IMR-90 (cell line): ENCODE measurements around the gene FXYD3. TPM values are rescaled to one million over a fixed set of nuclear protein-coding genes. Genes with fewer than 3 reads are reported as not detected.

ENCODE experiments used
- ATAC-seq: fragments of 200-7000 bp; cut with Tn5 transposase; 2 replicates; pipeline ENCODE4 v1.9.1; 2020; ENCODE audit warnings: low read depth, mild to moderate bottlenecking, moderate library complexity
- BruUV-seq: library from RNA; stranded (reverse); fragments of 400-500 nt; replicated peaks from 2 replicates; lab custom pipeline; 2021; lab: Mats Ljungman, UMichigan
- CTCF ChIA-PET: fragments of 300-600 bp; formaldehyde crosslinking; extraction: SDS; loops from one replicate; lab custom pipeline; 2021; ENCODE audit warnings: antibody characterized with exemption; lab: Yijun Ruan, JAX
- POLR2A ChIA-PET: fragments of 300-600 bp; sonication (Branson Sonifier 250); formaldehyde crosslinking; loops from one replicate; lab custom pipeline; 2022; ENCODE audit warnings: antibody characterized with exemption; ENCODE audit not compliant: unreplicated experiment; lab: Charles Lee
- DNase-seq: peaks from one replicate; pipeline ENCODE4 v3.0.0; 2013
- H2AFZ ChIP-seq: replicated peaks from 2 replicates; pipeline ENCODE3; 2013; ENCODE audit warnings: low read length, mild to moderate bottlenecking; ENCODE audit not compliant: poor library complexity
- H2AK5ac ChIP-seq: 2 replicates; pipeline ENCODE4 v1.6.1; 2013; ENCODE audit warnings: low read depth, low read length, inconsistent platforms
- H2AK9ac ChIP-seq: replicated peaks from 2 replicates; pipeline ENCODE3; 2013; ENCODE audit warnings: mild to moderate bottlenecking, low read depth, low read length, moderate library complexity; ENCODE audit not compliant: poor library complexity
- H2BK120ac ChIP-seq: 2 replicates; pipeline ENCODE4 v1.6.1; 2013; ENCODE audit warnings: low read depth, low read length, inconsistent platforms
- H2BK15ac ChIP-seq: 3 replicates; pipeline ENCODE4 v1.6.1; 2013; ENCODE audit warnings: low read depth, low read length, inconsistent platforms
- H2BK20ac ChIP-seq: 2 replicates; pipeline ENCODE4 v1.6.1; 2013; ENCODE audit warnings: low read depth, mild to moderate bottlenecking, inconsistent platforms, low read length, moderate library complexity
- H2BK5ac ChIP-seq: 2 replicates; pipeline ENCODE4 v1.6.1; 2013; ENCODE audit warnings: mild to moderate bottlenecking, low read depth, low read length, inconsistent platforms; ENCODE audit not compliant: poor library complexity, severe bottlenecking
- H3K14ac ChIP-seq: replicated peaks from 2 replicates; pipeline ENCODE4 v1.6.1; 2013; ENCODE audit warnings: low read depth, low read length, inconsistent platforms
- H3K18ac ChIP-seq: 2 replicates; pipeline ENCODE4 v1.6.1; 2013; ENCODE audit warnings: low read depth, low read length, control low read depth
- H3K23ac ChIP-seq: 2 replicates; pipeline ENCODE4 v1.6.1; 2013; ENCODE audit warnings: low read depth, low read length, inconsistent platforms
- H3K27ac ChIP-seq: 2 replicates; pipeline ENCODE4 v1.5.1; 2013; ENCODE audit warnings: mild to moderate bottlenecking, control low read depth, low read length; ENCODE audit not compliant: insufficient read depth
- H3K27me3 ChIP-seq: 2 replicates; pipeline ENCODE4 v1.6.1; 2013; ENCODE audit warnings: low read length; ENCODE audit not compliant: control insufficient read depth, insufficient read depth
- H3K36me3 ChIP-seq: 2 replicates; pipeline ENCODE4 v1.6.1; 2013; ENCODE audit warnings: low read length, mixed read lengths; ENCODE audit not compliant: control insufficient read depth, insufficient read depth
- H3K4ac ChIP-seq: 2 replicates; pipeline ENCODE4 v1.6.1; 2013; ENCODE audit warnings: low read depth, low read length, inconsistent platforms
- H3K4me1 ChIP-seq: 2 replicates; pipeline ENCODE4 v1.6.1; 2013; ENCODE audit warnings: low read length, mixed read lengths; ENCODE audit not compliant: control insufficient read depth, insufficient read depth
- H3K4me2 ChIP-seq: 2 replicates; pipeline ENCODE4 v1.6.1; 2013; ENCODE audit warnings: low read depth, mild to moderate bottlenecking, control low read depth, low read length, moderate library complexity
- H3K4me3 ChIP-seq: 2 replicates; pipeline ENCODE4 v1.5.1; 2013; ENCODE audit warnings: low read depth, mild to moderate bottlenecking, control low read depth, low read length, moderate library complexity; ENCODE audit not compliant: insufficient read depth
- H3K56ac ChIP-seq: 2 replicates; pipeline ENCODE4 v1.6.1; 2013; ENCODE audit warnings: low read length, inconsistent platforms; ENCODE audit not compliant: insufficient read depth; ENCODE audit errors: extremely low read depth
- H3K79me1 ChIP-seq, 2 experiments: 2 replicates each; pipeline ENCODE4 v1.6.1; 2013; ENCODE audit warnings: low read length in 2 of 2, inconsistent platforms in 1 of 2, low read depth in 1 of 2
- H3K9ac ChIP-seq: 2 replicates; pipeline ENCODE4 v1.6.1; 2013; ENCODE audit warnings: low read depth, low read length, control low read depth
- H3K9me1 ChIP-seq: 2 replicates; pipeline ENCODE4 v1.6.1; 2013; ENCODE audit warnings: low read length, inconsistent platforms; ENCODE audit not compliant: insufficient read depth
- H3K9me3 ChIP-seq: 2 replicates; pipeline ENCODE4 v1.6.1; 2013; ENCODE audit warnings: low read length; ENCODE audit not compliant: control insufficient read depth, insufficient read depth
- H4K20me1 ChIP-seq: 2 replicates; pipeline ENCODE4 v1.6.1; 2013; ENCODE audit warnings: low read length, inconsistent platforms; ENCODE audit not compliant: insufficient read depth
- H4K5ac ChIP-seq: 2 replicates; pipeline ENCODE4 v1.6.1; 2013; ENCODE audit warnings: mild to moderate bottlenecking, low read depth, low read length, control low read depth
- H4K8ac ChIP-seq, 2 experiments: 2 replicates each; pipeline ENCODE4 v1.6.1; 2013; ENCODE audit warnings: low read depth in 2 of 2, low read length in 2 of 2, control low read depth in 1 of 2, inconsistent platforms in 1 of 2
- H4K91ac ChIP-seq: 2 replicates; pipeline ENCODE4 v1.6.1; 2013; ENCODE audit warnings: low read depth, low read length, inconsistent platforms; ENCODE audit not compliant: insufficient read depth
- CEBPB ChIP-seq: IDR thresholded peaks from 2 replicates; pipeline ENCODE4 v1.6.1; 2012; ENCODE audit warnings: low read depth, low read length, improper control_type of control experiment
- MAZ ChIP-seq: IDR thresholded peaks from 2 replicates; pipeline ENCODE4 v1.6.1; 2012; ENCODE audit warnings: low read depth, mild to moderate bottlenecking, low read length, improper control_type of control experiment, moderate library complexity, borderline replicate concordance
- POLR2A ChIP-seq: IDR thresholded peaks from 2 replicates; pipeline ENCODE4 v1.6.1; 2012; ENCODE audit warnings: mild to moderate bottlenecking, low read depth, low read length
- WGBS, 2 experiments: methylation state at CpG; one replicate each; pipeline versions ENCODE4 v1.1.5 to v1.1.7; 2013; ENCODE audit warnings: missing lambda C conversion rate in 2 of 2; ENCODE audit not compliant: insufficient read length in 1 of 2; ENCODE audit errors: extremely low coverage in 2 of 2; 5-methylcytosine and 5-hydroxymethylcytosine counted together
- dilution Hi-C: fragments of 300-500 bp; cut with HindIII; formaldehyde crosslinking; loops from one replicate; pipeline ENCODE4 v1.14.3; 2018; ENCODE audit warnings: low sequenced_read_pairs; ENCODE audit not compliant: unreplicated experiment
- in situ Hi-C: fragments of 300-500 bp; cut with MboI; formaldehyde crosslinking; loops from 3 replicates; pipeline ENCODE4 v1.14.3; 2019; ENCODE audit warnings: low sequenced_read_pairs, inconsistent platforms, mixed read lengths
- intact Hi-C: fragments of 100-400 bp; cut with micrococcal nuclease; formaldehyde crosslinking; loops from 2 replicates; pipeline ENCODE4 v1.10.0; 2022
- polyA plus RNA-seq, 3 experiments: library from polyadenylated mRNA; depleted of rRNA; stranded (reverse); fragments of >200 nt; gene quantifications; 2 replicates each; pipeline ENCODE4 v1.2.3, GENCODE V29; 2012; ENCODE audit warnings: low replicate concordance in 1 of 3
- total RNA-seq: library from RNA; depleted of rRNA; stranded (reverse); fragments of >200 nt; gene quantifications from 2 replicates; pipeline ENCODE4 v1.2.3, GENCODE V29; 2012

Gene FXYD3
- total and polyA plus RNA-seq, 2 of the 4 experiments (the other 2 are of a cell fraction): not detected

DNA sequence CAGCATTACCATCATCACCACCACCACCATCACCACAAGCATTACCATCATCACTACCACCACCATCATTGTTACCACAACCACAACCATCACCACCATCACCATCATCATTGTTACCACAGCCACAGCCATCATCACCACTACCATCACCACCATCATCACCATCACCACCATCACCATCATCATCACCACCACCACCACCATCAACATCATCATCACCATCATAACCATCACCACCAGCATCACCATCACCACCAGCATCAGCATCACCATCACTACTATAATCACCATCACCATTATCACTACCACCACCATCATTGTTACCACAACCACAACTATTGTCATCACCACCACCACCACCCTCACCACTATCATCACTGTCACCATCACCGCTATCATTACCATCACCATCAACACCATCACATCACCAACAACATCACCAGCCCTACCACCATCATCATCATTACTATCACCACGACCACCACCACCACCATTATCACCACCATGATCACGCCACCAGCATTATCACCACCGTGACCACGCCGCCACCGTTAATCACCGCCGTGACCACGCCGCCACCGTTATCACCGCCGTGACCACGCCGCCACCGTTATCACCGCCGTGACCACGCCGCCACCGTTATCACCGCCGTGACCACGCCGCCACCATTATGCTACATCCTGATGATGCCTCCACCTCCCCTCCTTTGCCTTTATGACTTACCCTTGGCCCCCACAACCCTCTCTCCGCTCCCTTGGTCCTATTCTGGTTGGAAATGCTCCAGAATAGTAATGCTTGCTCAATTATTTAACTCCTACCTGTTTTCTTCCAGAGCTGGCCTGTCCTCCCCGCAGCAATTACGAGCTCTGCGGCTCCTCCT, 10.0 kb upstream of the FXYD3 start (continued):
- no peak for TF ChIP-seq CEBPB

DNA sequence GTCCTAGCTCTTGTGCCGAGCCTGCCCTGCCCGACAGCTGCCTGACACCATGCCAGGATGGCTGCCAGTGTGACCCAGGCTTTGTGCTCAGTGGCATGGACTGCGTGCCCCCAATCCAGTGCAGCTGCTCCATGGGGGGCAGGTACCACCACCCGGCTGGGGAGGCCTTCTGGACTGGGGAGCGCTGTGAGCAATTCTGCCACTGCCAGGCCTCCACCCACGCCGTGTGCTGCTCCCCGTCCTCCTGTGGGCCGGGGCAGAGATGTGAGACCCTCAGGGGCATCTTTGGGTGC, 9.4 kb upstream of the FXYD3 start:
- Histone ChIP-seq H3K4me2 (no peak overlapping the region), H2BK120ac (no peak overlapping the region), H2AK9ac (no peak overlapping the region), H4K8ac (no peak overlapping the region), H3K9ac (no peak overlapping the region), H2BK5ac (no peak overlapping the region), H3K9me1 (no peaks in the 10 kb centered on the region), H3K23ac (no peak overlapping the region), H3K14ac (no peak overlapping the region), H3K9me3 (peaks cover 5% of the 10 kb centered on the region; the same call in 1 of the 2 replicates), H3K27me3 (no peaks in the 10 kb centered on the region; the same call in 1 of the 2 replicates), H3K56ac (no peak overlapping the region), H2AFZ (no peak overlapping the region), H3K18ac (no peak overlapping the region), H4K20me1 (no peaks in the 10 kb centered on the region), H2AK5ac (no peak overlapping the region), H3K4me3 (no peak overlapping the region), H2BK15ac (no peak overlapping the region), H3K79me1 (no peaks in the 10 kb centered on the region), H3K36me3 (no peaks in the 10 kb centered on the region), H3K4ac (no peak overlapping the region), H3K27ac (no peak overlapping the region), H4K91ac (no peak overlapping the region), H4K5ac (no peak overlapping the region), H2BK20ac (no peak overlapping the region), H3K4me1 (no peaks in the 10 kb centered on the region)
- ChIA-PET POLR2A (no interaction called here), CTCF (no interaction called here)
- TF ChIP-seq CEBPB: no peak
- TF ChIP-seq POLR2A: no peak
- no peak for TF ChIP-seq MAZ
- no peak for ATAC-seq
- DNase-seq: no peak
- in situ Hi-C loops (no loop called here), intact Hi-C loops (no loop called here), dilution Hi-C loops (no loop called here)
- WGBS, 2 experiments: 100% methylated on average over 2 of the region's 9 CpGs; no CpG with 5 or more reads in 1 of the 2 experiments
- no TSS peak for BruUV-seq
